Measurements from ENCODE around the gene ANKRD30B.
"Not testable (repeated sequence)": the region's sequence is repeated elsewhere in the genome, so short reads cannot be mapped to it uniquely, and the experiment has no call there.

DNA sequence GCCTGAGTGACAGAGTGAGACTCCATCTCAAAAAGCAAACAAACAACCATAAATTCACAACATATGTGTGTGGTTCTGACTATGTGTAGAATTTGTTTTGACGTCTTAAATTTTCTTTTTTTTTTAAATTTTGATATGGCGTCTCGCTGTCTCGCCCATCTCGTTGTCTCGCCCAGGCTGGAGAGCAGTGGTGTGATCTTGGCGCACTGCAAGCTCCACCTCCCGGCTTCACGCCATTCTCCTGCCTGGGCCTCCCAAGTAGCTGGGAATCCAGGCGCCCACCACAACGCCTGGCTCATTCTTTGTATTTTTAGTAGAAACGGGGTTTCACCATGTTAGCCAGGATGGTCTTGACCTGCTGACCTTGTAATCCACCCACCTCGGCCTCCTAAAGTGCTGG is 63.1 kb downstream of the ANKRD30B start:
- TF ChIP-seq POLR2AphosphoS5 (IDR thresholded peaks at IDR 0.05; ENCODE audit: low read depth, low read length); CTCF (IDR thresholded peaks at IDR 0.05): not testable (repeated sequence)
